ENCODE data around the gene HDAC4.

HDAC4 gene

DNA sequence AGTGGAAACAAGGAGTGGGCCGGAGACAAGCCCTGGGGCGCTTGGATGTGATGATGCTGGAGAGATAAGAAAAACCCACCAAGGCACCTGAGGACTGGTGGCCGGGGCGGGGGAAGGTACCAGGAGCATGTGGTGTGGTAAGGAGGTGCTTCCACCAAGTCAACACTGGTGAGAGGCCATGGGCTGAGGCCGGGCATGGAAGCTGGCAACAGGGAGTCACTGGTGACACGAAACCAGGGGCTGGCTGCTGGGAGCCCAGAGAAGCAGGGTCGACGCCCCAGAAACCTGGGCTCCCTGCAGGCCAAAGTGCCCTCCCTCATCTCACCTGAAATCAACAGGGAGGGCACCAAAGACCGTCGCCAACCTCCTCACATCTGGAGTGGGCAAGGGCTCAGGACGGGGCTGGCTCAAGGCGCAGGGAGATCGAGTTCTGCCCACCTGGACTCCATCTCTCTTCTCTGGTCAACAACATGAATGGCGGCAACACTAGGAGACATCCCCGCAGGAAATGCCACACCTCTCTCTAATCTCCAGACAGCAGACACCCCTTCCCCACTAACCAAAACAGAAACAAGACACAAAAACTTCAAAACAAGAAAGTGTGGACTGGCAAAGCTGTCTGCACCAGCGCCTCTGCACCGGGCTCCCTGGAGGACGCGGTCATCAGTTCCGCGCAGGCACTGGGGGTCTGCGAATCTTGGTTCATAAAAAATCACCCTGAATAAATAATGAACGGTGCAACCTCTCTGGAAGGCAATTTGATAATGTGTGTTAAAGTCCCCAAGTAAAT is 185.5 kb downstream of the HDAC4 start:
- Histone ChIP-seq H3K27me3 (ENCODE audit: control insufficient read depth, insufficient read depth, low read length, poor library complexity, severe bottlenecking) (no peaks in the 10 kb centered on the region), H3K4me1 (ENCODE audit: control insufficient read depth, insufficient read depth, low read length) (peaks cover 32% of the 10 kb centered on the region), H3K27ac (ENCODE audit: insufficient read depth, low read depth, low read length, poor library complexity, severe bottlenecking) (no peak overlapping the region), H3K36me3 (ENCODE audit: control insufficient read depth, insufficient read depth, low read length) (no peaks in the 10 kb centered on the region), H3K4me3 (ENCODE audit: insufficient read depth, low read depth, low read length) (no peak overlapping the region), H3K9me3 (ENCODE audit: control insufficient read depth, low read length) (no peaks in the 10 kb centered on the region)
- WGBS, 2 experiments, result 95% methylated on average over 23 of the region's 23 CpGs

DNA sequence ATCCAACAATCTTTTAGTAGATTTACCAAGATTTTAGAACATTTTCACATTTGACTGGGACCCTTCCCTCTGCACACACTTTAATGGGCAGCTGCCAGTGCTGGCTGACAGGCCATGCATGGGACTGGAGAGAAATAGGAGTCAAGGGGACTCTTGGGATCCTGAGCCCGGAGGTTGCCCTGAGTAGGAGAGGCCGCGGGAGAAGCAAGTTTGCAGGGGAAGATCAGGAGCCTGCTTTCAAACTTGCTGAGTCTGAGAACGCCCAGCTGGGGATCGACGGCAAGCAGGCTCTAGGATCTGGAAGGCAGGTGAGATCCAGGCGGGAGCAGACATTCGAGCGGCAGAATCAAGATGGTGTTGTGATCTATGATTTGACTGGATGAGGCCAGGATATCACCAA is 186.1 kb downstream of the HDAC4 start:
- H3K4me1 ChIP-seq (ENCODE audit: control insufficient read depth, insufficient read depth, low read length), result peaks cover 38% of the 10 kb centered on the region
- WGBS, 2 experiments, result 96% methylated on average over 9 of the region's 9 CpGs

DNA sequence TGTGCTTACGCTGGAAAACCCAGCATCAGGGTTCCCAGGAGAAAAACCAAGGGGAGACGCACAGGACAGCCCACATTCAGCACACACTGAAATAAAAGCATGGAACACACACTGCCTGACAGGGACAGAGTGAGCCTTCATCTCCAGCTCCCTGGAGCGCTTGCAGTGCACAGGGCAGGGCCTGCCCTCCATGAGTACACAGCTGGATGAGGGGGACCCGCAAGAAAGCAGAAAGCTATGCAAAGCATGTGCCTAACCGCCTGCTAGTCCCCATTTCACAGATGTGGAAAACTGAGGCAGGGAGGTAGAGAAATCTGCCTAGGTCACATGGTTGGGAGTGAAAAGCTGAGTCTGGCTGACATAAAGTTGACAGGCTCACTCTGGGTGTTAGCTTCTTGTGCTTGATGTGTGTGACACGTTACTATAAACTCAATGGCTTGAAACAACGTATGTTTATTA is 187.1 kb downstream of the HDAC4 start:
- H3K4me3 ChIP-seq (ENCODE audit: insufficient read depth, low read depth, low read length), result no peak overlapping the region
- H3K27me3 ChIP-seq (ENCODE audit: control insufficient read depth, insufficient read depth, low read length, poor library complexity, severe bottlenecking), result no peaks in the 10 kb centered on the region
- no peaks in the 10 kb centered on the region for H3K9me3 ChIP-seq (ENCODE audit: control insufficient read depth, low read length)
- WGBS, 2 experiments, result 90 to 93% methylated on average over 7 of the region's 7 CpGs
- peaks cover 45% of the 10 kb centered on the region for H3K4me1 ChIP-seq (ENCODE audit: control insufficient read depth, insufficient read depth, low read length)
- H3K36me3 ChIP-seq (ENCODE audit: control insufficient read depth, insufficient read depth, low read length), result no peaks in the 10 kb centered on the region
- no peak overlapping the region for H3K27ac ChIP-seq (ENCODE audit: insufficient read depth, low read depth, low read length, poor library complexity, severe bottlenecking)

More for the DNA sequence above, 186.1 kb downstream of the HDAC4 start:
- no peak overlapping the region for H3K27ac ChIP-seq (ENCODE audit: insufficient read depth, low read depth, low read length, poor library complexity, severe bottlenecking)
- no peak overlapping the region for H3K4me3 ChIP-seq (ENCODE audit: insufficient read depth, low read depth, low read length)
- no peaks in the 10 kb centered on the region for H3K27me3 ChIP-seq (ENCODE audit: control insufficient read depth, insufficient read depth, low read length, poor library complexity, severe bottlenecking)
- H3K9me3 ChIP-seq (ENCODE audit: control insufficient read depth, low read length), result no peaks in the 10 kb centered on the region
- H3K36me3 ChIP-seq (ENCODE audit: control insufficient read depth, insufficient read depth, low read length), result no peaks in the 10 kb centered on the region

DNA sequence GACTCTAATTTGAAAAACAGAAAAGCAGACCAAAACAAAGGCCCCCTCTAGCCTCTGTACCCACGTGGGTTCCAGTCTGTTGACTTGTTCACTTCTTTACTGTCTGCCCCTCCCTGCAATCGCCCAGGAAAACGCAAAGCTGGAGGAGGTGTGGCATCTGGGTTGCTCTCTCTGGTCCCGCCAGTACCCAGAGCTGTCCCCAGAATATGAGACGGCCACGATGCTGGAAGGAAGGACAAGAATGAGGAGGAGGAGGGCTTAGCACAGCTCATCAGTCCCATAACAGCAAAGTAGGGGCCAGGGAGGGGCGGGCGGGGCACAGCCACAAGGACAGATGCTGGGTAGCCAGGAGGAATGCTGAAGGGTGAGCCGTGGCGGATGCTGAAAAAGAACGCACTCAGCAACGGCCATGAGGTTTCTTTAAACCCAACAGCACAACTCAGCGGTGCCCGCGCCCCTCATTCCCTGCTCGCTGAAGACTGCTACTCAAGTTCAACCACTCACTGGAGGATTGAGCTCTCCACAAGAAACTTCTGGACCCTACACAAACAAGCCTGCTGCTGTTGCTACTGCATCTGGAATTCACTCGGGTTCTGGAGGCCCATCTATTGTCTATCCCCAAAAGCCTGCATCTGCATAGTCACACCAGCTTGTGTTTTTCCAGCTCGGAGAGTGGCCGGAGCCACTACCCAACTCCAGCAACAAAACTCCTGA is 187.7 kb downstream of the HDAC4 start:
- peaks cover 48% of the 10 kb centered on the region for H3K4me1 ChIP-seq (ENCODE audit: control insufficient read depth, insufficient read depth, low read length)
- H3K4me3 ChIP-seq (ENCODE audit: insufficient read depth, low read depth, low read length), result no peak overlapping the region
- H3K36me3 ChIP-seq (ENCODE audit: control insufficient read depth, insufficient read depth, low read length), result no peaks in the 10 kb centered on the region
- 75 to 80% methylated on average over 19 of the region's 19 CpGs for WGBS, 2 experiments
- no peaks in the 10 kb centered on the region for H3K9me3 ChIP-seq (ENCODE audit: control insufficient read depth, low read length)
- H3K27me3 ChIP-seq (ENCODE audit: control insufficient read depth, insufficient read depth, low read length, poor library complexity, severe bottlenecking), result no peaks in the 10 kb centered on the region
- H3K27ac ChIP-seq (ENCODE audit: insufficient read depth, low read depth, low read length, poor library complexity, severe bottlenecking), result no peak overlapping the region

DNA sequence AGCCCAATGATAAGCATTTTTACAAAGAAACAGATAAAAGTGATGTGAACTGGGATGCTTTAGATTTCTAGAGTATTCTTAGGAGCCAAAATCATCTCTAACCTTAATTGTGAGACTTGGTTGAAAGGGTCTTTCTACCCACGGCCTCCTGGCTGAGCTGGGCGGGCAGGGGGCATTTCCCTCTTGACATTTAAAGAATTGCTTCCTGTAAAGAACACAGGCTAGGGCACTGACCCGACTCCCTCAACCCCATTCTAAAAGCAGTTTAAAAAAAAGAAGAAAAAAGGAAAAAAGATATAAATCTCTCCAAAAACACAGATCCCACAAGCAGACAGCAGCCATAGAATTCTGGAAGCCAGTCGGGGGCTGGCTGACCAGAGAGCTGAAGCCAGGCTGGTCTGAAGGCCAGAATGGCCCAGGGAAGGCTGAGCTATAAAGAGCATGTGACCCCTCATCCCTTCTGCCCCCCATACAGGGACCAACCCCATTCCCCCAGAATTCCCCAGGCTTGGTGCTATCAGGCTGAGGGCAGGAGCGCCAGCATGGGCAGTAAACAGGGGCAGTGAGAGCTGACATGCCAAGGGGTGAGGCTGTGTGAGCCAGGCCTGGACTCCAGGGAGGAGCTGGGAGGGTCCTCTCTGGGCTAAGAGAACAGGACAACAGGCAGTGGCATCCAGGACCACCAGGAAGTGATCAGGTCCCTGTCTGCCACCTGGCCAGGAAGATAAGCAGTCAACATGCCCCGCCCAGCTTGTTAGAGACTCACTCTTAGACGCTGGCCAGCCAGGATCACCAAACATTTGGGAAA is 188.5 kb downstream of the HDAC4 start:
- 70 to 71% methylated on average over 6 to 7 of the region's 7 CpGs for WGBS, 2 experiments
- Histone ChIP-seq H3K27me3 (ENCODE audit: control insufficient read depth, insufficient read depth, low read length, poor library complexity, severe bottlenecking) (no peaks in the 10 kb centered on the region), H3K27ac (ENCODE audit: insufficient read depth, low read depth, low read length, poor library complexity, severe bottlenecking) (peak overlapping the region; percentile 61), H3K4me1 (ENCODE audit: control insufficient read depth, insufficient read depth, low read length) (peaks cover 48% of the 10 kb centered on the region), H3K4me3 (ENCODE audit: insufficient read depth, low read depth, low read length) (no peak overlapping the region), H3K9me3 (ENCODE audit: control insufficient read depth, low read length) (no peaks in the 10 kb centered on the region), H3K36me3 (ENCODE audit: control insufficient read depth, insufficient read depth, low read length) (no peaks in the 10 kb centered on the region)

DNA sequence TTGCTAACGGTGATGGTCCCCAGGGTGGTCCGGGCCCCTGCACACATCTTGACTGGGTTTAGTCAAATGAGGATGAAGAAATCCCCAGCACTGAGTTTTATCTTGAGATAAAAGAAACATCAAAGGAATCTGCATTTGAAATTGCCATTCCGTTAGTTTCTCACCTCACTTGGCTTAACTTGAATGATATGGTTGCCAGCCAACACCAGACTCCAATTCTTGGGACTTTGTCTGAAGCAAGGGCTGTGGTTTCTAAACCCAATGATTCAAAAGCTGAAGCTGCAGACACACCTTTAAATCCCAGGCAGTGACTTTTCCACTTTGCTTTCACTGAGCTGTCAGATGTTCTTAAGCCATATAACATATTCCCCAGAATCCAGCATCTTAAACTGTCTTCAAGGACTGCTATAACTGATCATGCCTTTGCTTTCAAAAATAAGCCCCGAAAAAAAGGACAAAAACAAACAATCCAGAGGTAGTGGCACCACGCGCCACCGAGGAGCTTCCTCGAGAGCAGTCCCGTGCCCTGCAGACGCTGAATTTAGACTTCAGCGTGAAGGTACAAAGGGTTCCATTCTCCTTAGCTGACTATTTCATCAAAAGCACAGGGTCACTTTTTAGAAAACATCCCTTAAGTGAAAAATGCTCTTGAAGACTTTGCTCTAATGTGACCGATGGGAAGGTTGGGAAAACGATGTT is 189.3 kb downstream of the HDAC4 start:
- Histone ChIP-seq H3K4me1 (ENCODE audit: control insufficient read depth, insufficient read depth, low read length) (peaks cover 48% of the 10 kb centered on the region), H3K27ac (ENCODE audit: insufficient read depth, low read depth, low read length, poor library complexity, severe bottlenecking) (peak overlapping the region; percentile 61), H3K27me3 (ENCODE audit: control insufficient read depth, insufficient read depth, low read length, poor library complexity, severe bottlenecking) (no peaks in the 10 kb centered on the region), H3K9me3 (ENCODE audit: control insufficient read depth, low read length) (no peaks in the 10 kb centered on the region), H3K36me3 (ENCODE audit: control insufficient read depth, insufficient read depth, low read length) (no peaks in the 10 kb centered on the region), H3K4me3 (ENCODE audit: insufficient read depth, low read depth, low read length) (no peak overlapping the region)
- WGBS, 2 experiments, result 81 to 87% methylated on average over 13 of the region's 13 CpGs

DNA sequence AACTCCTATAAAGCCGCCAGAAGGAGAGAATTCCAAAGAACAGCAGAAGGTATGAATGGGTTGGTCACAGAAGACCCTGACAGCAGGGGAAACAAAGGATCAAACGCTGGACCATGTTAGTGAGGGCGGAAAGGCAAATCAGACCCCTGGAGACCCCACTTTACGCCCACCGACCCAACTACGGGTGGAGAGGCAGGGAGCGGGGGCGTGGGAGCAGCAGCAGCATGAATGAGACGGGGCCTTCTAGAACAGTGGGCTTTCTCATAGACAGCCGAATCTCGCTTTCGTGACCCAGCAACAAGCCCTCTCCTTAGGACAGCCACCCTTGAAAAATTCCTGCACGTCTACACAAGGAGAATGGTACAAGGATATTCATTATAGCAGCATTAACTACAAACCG is 191.0 kb downstream of the HDAC4 start:
- H3K4me1 ChIP-seq (ENCODE audit: control insufficient read depth, insufficient read depth, low read length), result peaks cover 48% of the 10 kb centered on the region
- no peak overlapping the region for H3K4me3 ChIP-seq (ENCODE audit: insufficient read depth, low read depth, low read length)
- 60 to 81% methylated on average over 13 to 14 of the region's 14 CpGs for WGBS, 2 experiments
- peak overlapping the region; percentile 38 for H3K27ac ChIP-seq (ENCODE audit: insufficient read depth, low read depth, low read length, poor library complexity, severe bottlenecking)
- no peaks in the 10 kb centered on the region for H3K36me3 ChIP-seq (ENCODE audit: control insufficient read depth, insufficient read depth, low read length)
- H3K9me3 ChIP-seq (ENCODE audit: control insufficient read depth, low read length), result no peaks in the 10 kb centered on the region
- no peaks in the 10 kb centered on the region for H3K27me3 ChIP-seq (ENCODE audit: control insufficient read depth, insufficient read depth, low read length, poor library complexity, severe bottlenecking)

DNA sequence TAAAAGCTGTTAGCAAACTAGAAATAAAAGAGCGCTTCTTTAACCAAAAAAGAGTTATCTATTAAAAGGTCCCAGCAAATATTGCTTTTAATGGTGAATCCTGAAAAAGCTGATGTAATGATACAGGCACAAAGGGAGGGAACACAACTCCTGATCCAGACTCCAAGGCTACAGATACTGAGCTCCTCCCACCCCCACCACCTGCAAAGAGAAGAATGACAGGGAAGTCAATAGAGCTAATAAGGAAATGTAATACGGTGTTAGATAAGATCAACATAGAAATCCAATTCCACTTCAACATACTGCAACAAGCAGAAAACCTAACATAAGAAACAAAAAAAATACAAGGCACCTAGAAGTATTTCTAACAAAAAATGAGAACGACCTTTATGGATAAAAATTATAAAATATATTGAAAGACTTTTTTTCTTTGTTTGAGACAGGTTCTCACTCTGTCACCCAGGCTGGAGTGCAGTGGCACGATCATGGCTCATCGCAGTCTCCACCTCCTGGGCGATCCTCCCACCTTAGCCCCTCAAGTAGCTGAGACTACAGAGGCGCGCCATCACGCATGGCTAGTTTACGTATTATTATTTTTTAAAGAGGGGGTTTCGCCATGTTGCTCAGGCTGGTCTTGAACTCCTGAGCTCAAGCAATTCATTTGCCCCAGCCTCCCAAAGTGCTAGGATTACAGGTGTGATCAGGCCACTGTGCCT is 192.2 kb downstream of the HDAC4 start:
- no peaks in the 10 kb centered on the region for H3K27me3 ChIP-seq (ENCODE audit: control insufficient read depth, insufficient read depth, low read length, poor library complexity, severe bottlenecking)
- 94 to 95% methylated on average over 8 to 10 of the region's 11 CpGs for WGBS, 2 experiments
- no peaks in the 10 kb centered on the region for H3K9me3 ChIP-seq (ENCODE audit: control insufficient read depth, low read length)
- no peak overlapping the region for H3K4me3 ChIP-seq (ENCODE audit: insufficient read depth, low read depth, low read length)
- no peak overlapping the region for H3K27ac ChIP-seq (ENCODE audit: insufficient read depth, low read depth, low read length, poor library complexity, severe bottlenecking)
- no peaks in the 10 kb centered on the region for H3K36me3 ChIP-seq (ENCODE audit: control insufficient read depth, insufficient read depth, low read length)
- peaks cover 47% of the 10 kb centered on the region for H3K4me1 ChIP-seq (ENCODE audit: control insufficient read depth, insufficient read depth, low read length)

DNA sequence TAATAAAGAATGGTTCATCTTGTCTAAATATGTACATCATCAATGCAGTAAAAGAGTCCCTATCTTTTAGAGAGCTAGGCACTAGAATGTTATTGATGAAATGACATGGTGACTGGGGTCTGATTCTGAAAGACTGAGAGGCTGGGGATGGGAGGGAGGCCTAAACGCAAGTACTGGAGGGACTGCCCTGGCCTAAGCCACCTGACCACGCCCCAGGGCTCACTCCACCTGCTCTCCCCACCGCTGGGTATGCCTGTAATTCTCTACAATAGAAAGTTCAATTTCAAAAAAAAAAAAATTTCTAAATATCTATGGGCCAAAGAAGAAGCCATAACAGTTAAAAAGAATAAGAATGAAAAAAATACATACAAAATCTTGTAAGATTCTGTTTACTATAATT is 194.0 kb downstream of the HDAC4 start:
- Histone ChIP-seq H3K27ac (ENCODE audit: insufficient read depth, low read depth, low read length, poor library complexity, severe bottlenecking) (no peak overlapping the region), H3K4me3 (ENCODE audit: insufficient read depth, low read depth, low read length) (no peak overlapping the region), H3K4me1 (ENCODE audit: control insufficient read depth, insufficient read depth, low read length) (peaks cover 31% of the 10 kb centered on the region), H3K9me3 (ENCODE audit: control insufficient read depth, low read length) (no peaks in the 10 kb centered on the region), H3K27me3 (ENCODE audit: control insufficient read depth, insufficient read depth, low read length, poor library complexity, severe bottlenecking) (no peaks in the 10 kb centered on the region), H3K36me3 (ENCODE audit: control insufficient read depth, insufficient read depth, low read length) (no peaks in the 10 kb centered on the region)
- 92 to 100% methylated on average over 1 to 3 of the region's 3 CpGs for WGBS, 2 experiments
